Putamen (tissue), 1 donor: ENCODE data around the gene SELENOO.
"Not testable (repeated sequence)": the region's sequence is repeated elsewhere in the genome, so short reads cannot be mapped to it uniquely, and the experiment has no call there.

Experiments
- DNase-seq: peaks from one replicate; pipeline ENCODE4 v3.0.0-alpha.2; 2016; ENCODE audit warnings: low spot score

SELENOO gene, protein sequence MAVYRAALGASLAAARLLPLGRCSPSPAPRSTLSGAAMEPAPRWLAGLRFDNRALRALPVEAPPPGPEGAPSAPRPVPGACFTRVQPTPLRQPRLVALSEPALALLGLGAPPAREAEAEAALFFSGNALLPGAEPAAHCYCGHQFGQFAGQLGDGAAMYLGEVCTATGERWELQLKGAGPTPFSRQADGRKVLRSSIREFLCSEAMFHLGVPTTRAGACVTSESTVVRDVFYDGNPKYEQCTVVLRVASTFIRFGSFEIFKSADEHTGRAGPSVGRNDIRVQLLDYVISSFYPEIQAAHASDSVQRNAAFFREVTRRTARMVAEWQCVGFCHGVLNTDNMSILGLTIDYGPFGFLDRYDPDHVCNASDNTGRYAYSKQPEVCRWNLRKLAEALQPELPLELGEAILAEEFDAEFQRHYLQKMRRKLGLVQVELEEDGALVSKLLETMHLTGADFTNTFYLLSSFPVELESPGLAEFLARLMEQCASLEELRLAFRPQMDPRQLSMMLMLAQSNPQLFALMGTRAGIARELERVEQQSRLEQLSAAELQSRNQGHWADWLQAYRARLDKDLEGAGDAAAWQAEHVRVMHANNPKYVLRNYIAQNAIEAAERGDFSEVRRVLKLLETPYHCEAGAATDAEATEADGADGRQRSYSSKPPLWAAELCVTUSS

DNA sequence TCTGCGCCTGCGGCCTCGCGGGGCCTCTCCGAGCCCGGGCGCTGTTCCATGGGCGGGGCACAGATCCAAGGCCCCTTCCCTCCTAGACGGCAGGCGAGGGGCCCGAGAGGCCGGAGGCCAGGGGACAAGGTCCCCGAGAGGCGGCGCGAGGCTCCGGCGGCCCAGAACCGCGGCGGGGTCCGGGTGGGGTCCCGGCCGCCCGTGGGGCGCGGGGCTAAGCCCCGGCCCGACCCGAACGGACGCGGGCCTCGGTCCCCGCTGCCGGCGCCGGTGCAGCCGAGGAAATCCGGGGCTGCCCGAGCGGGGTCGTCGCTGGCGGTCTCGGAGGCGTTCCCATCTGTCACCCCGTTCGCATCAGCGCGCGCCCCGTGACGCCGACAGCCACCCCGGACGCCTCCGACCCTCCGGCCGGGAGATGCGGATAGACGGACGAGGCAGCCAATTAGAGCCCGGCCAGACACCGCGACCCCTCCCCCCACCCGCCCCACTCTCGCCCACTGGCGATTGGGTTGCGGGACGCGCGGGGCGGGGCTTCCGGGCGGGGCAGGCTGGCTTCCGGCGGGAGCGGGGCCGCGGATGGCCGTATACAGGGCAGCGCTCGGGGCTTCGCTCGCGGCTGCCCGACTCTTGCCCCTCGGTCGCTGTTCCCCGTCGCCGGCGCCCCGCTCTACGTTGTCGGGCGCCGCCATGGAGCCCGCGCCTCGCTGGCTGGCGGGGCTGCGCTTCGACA lies at the start of gene SELENOO:
TSS of gene SELENOO (plus strand) at position 551 of the 730 bp plus-strand sequence. CDS start at position 577, 26 bp downstream.
- DNase-seq: peak; percentile 91

DNA sequence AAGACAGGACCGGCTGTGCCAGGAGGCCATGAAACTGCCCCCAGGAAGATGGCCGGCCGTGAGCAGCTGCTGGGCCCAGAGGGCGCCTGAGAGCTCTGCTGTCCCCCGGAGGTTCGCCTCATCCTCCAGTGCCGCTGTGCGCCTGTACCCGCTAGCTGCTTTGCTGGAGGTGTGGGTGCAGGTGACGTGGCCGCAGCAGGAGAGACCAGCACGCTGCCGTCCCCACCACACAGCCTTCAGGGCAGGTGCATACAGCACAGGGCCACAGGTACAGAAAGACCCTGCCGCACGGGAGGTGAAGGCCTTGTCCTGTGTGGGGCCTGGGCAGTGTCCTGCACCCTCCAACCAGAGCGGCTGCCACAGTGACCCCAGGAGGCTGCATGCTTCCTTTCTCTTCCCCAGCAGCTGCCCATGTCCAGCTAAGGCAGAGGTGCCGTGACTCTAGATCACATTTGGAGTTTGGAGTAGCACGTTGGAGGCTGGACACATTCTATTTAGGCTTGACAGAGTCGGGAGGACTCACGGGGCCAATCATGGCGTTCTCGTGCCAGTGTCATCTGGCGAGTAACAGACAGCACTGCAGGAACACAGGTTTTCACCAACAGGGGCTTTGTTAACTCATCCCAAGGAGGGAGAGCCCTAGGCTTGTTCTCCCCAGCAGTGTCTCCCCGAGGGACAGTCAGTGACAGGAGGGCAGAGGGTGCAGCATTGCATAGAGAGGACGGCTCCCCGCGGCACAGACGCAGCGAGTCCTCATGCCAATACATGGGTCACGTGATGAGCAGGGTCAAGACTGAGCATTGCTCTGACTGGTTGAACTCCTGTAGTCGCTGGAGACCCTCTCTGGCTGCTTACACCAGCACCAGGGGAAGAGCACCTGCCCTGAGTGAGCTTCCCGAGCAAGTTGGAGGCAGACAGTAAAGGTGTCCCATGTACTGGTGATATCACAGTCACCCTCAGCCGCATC lies 49.0 kb upstream of the SELENOO start:
- no peak for DNase-seq

DNA sequence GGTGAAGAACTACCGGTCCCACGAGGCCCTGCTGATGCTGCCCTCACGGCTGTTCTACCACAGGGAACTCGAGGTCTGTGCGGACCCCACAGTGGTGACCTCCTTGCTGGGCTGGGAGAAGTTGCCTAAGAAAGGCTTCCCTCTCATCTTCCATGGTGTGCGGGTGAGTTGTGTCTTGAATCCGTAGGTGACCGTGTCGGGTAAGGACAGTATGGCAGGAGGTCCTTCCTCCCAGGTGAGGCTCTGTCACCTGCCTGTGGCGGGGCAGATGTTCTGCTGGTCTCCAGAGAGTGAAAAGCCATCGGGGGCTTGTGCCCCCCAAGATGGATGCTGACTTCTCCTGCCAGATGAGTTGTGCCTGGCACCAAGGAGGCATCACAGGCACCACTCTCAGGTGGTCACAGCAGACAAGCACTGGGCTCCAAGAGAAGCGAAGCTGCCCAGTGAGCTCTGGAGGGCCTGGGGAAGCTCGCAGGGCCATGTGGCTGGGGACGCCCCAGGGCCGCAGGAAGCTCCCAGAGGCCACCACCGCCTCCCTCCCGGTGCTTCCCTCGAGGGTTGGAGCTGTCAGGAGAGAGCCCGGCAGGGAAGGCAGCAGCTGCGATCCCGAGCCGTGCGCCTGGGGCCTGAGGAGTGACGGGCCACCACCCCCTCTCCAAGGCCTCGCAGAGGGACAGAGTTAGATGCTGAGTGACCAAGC lies 47.6 kb upstream of the SELENOO start:
- no peak for DNase-seq

DNA sequence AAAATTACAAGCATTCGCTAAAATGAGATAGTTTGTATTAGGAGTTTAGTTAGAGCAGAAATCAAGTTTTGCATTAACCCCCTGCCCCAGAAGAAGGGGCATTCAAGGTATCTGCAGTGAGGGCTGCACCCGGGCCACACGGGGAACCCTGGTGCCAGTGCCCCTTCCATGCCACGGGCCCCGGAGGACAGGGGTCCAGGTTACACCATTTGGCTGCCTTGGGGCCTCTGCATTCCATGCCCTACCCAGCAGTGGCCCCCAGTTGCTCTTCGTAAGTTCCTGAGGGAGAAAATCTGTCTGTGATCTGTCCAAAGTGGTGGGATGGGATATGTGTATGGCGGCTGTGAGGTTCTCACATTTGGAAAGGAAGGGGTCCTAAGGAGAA lies 47.1 kb upstream of the SELENOO start:
- no peak for DNase-seq

DNA sequence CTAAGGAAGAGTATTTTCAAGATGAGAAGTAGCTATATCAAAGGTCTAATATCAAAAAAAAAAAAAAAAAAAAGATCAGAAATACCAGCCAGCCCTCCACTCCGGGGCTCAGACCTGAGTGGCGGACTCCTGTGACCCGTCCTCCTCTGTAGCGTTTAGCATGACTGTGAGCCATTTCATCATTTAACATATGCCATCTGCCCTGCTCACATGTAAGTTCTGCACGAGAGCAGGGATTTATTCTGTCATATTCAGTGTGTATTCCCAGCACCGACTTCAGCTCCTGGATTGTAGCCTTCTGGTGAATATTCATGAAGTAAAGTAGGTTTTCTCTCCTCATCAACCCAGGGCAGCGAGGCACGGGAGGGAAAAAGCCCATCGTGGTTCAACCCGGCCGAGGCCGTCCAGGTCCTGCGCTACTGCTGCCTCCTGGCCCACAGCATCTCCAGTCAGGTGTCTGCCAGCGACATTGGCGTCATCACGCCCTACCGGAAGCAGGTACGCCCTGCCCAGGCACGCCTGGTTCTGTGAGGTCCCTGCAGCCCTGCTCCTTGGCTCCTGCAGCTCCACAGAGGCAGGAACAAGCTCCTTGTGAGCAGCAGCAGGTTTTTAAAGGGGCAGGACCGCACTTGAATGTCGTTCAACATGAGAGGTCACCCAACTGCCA lies 43.0 kb upstream of the SELENOO start:
- DNase-seq: no peak

DNA sequence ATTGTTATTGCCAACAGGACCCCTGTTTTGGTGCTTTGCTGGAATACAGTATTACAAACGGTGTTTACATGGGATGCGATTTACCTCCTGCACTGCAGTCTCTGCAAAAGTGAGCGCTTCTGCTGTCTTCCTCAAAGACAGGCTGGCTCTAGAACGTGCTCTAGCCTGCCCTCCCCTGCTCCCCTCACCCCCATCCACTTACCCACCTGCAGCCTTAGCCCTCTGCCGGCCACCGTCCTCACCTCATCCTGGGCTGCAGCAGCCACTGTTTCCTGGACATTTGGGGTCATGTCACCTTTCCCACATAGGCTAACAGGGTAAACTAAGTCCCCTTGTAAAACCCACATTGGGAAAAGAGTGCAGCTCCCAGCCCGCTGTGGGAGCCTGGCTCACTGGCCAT lies 39.9 kb upstream of the SELENOO start:
- DNase-seq: no peak

DNA sequence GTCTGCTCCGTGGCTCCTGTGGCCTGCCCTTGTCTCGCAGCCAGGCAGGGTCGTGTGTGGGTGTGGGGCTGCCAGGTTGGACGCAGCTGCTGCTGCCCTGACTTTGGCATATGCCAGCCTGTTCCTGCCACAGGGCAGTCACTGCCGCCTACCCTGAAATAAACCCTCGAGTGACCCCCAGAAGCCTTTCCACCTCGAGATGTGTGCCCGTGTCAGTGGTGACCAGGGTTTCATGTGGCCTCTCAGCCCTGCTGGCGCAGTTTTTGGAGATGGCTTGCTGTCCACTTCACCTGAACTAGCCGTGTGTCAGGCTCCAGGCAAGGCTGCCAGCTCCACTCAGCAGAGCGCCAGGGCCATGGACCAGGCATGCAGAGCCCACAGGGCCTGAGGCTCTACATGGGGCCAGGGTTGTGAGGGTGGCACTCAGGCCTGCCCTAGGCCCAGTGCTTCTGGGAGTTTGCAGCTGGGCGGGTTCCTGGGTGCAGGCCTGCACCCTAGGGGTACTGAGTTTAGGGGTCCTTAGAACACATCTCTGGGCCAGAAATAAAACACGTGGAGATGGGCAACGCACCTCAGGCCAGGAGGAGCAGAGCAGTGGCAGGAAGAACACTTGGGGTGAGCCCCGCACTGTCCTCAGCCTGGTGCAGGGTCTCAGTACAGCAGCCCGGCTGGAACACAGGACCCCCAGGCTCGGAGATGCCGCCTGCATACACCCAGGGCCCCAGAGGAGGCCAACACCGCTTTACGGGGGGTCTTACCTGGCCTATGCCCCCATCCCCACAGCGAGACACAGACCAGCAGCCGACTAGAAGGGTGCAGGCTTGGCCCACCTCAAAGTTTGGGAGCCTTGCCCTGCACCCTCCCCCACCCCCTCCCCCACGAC lies 39.1 kb upstream of the SELENOO start:
- DNase-seq: no peak

DNA sequence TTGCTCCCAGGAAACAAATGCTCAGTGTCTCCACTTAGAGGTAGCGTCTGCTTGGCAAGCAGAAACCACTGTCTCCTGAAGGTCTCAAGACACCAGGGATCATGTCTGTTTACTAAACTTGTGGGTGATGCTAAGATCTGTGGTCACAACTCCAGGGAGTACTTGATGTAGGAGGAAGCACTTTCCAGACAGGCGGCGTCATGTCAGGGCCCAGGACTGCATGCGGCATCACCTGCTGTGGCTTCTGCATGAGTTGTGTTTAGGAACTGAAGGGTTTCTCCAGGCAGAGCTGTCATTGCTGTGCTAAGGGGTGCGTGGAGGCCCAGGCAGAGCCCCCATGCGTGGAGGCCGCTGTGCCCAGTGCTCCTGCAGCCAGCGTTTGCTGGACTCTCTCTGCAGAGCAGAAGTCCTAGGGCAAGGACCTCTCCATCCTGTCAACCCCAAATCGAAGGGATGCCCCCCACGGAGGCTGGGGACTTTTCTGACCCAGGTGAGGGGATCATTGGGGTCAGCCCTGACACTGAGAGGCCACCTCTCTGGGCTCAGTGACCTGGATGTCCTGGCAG lies 38.3 kb upstream of the SELENOO start:
- DNase-seq: no peak

DNA sequence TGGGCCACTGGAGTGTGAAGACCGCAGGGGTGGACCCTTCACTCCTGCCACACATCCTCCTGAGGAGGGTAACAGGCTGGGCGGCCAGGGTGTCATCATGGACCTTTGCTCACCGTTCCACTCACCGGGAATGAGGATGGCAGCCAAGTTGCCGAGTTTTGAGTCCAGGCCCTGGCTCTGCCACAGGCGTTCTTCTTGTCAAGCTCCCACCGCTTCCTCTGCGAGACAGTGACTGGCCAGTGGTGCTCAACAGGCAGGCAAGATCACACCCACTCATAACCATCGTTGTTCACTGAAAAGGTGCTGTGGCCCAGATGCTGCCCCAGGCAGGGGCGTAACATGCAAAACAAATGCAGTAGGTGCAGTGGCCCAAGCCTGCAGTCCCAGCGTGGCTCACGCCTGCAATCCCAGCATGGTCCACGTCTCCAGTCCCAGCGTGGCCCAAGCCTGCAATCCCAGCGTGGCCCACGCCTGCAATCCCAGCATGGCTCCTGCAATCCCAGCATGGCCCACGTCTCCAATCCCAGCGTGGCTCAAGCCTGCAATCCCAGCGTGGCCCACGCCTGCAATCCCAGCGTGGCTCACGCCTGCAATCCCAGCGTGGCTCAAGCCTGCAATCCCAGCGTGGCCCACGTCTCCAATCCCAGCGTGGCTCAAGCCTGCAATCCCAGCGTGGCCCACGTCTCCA lies 35.2 kb upstream of the SELENOO start:
- no peak for DNase-seq

DNA sequence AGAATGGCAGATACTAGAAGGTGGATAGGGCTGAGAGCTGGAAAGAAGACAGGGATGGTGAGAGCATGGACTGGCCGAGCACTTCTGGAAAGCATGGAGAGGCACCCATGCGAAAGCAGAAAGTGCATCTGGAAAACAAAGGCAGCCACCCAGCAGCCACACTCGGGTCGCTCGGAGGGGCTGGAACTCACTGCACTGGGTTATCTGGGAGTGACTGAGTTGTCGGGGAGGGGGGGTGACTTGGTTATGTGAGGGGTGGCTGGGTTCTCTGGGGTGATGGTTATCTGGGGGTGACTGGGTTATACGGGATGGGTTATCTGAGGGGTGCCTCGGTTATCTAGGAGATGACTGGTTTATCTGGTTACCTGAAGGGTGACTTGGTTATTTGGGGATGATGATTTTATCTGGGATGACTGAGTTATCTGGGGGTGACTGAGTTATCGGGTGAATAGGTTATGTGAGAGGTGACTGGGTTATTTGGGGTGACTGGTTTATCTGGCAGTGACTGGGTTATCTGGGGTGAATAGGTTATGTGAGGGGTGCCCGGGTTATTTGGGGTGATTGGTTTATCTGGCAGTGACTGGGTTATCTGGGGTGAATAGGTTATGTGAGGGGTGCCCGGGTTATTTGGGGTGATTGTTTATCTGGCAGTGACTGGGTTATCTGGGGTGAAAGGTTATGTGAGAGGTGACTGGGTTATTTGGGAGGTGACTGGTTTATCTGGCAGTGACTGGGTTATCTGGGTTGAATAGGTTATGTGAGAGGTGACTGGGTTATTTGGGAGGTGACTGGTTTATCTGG lies 32.9 kb upstream of the SELENOO start:
- DNase-seq: no peak

DNA sequence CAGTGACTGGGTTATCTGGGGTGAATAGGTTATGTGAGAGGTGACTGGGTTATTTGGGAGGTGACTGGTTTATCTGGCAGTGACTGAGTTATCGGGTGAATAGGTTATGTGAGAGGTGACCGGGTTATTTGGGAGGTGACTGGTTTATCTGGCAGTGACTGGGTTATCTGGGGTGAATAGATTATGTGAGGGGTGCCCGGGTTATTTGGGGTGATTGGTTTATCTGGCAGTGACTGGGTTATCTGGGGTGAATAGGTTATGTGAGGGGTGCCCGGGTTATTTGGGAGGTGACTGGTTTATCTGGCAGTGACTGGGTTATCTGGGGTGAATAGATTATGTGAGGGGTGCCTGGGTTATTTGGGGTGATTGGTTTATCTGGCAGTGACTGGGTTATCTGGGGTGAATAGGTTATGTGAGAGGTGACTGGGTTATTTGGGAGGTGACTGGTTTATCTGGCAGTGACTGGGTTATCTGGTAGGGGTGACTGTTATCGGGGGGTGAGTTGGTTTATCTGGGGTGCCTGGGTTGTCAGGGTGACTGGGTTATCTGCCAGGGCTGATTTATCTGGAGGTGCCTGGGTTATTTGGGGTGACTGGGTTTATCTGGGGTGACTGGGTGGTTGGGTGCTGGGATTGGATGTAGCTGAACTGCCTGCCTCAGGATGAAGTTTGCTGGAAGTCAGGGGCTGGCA lies 32.2 kb upstream of the SELENOO start:
- DNase-seq: not testable (repeated sequence)

DNA sequence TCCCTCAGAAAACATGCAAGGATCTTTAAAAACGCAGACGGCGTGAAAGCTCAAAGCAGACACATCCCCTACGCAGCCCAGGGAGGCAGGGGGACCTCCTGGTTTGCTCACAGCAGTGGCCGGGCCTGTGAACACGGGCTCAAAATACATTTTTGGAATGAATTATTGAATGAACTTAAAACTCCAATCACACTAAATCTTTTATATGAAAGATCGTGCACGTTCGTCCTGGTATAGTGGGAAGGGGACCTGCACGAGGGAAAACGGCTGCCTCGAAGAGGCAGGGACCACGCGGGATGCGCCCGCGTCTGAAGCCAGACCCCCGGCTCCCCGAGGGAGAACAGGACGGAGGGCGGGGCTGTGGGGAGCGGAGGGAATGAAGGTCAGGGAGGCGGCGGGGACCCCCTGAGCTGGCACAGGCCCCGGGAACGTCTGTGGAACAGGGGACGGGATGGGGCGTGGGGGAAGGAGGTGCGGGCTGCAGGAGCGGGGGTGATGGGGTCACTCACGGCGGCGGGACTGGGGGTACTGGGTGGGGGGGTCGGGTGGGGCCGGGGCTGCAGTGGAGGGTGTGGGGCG lies 31.5 kb upstream of the SELENOO start:
- no peak for DNase-seq

DNA sequence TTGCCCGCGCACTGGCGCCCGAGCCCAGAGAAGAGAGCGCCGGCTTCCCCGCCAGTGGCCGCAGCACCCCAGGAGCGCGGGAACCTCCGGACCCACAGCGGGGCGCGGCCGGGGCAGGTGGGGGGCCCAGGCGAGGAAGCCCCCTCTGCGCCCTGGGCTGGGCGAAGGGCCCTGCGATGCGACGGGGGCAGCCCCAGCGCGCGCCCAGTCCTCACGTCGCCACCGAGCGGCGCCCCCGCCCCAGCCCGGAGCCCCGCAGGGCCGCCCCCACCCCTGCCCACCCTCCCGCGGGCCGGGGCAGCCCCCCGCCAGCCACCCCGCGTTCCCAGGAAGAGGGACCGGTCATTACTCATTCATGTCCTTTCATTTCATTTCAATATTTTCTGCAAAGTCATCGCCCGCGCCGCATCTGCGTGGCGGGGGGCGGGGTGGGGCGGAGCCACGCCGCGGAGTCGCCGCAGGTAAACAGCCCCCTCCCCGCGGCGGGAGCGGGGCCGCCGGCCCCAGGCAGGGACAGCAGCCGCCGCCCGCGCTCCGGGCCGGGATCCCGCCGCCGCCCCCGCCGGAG lies 31.0 kb upstream of the SELENOO start:
- DNase-seq: no peak

DNA sequence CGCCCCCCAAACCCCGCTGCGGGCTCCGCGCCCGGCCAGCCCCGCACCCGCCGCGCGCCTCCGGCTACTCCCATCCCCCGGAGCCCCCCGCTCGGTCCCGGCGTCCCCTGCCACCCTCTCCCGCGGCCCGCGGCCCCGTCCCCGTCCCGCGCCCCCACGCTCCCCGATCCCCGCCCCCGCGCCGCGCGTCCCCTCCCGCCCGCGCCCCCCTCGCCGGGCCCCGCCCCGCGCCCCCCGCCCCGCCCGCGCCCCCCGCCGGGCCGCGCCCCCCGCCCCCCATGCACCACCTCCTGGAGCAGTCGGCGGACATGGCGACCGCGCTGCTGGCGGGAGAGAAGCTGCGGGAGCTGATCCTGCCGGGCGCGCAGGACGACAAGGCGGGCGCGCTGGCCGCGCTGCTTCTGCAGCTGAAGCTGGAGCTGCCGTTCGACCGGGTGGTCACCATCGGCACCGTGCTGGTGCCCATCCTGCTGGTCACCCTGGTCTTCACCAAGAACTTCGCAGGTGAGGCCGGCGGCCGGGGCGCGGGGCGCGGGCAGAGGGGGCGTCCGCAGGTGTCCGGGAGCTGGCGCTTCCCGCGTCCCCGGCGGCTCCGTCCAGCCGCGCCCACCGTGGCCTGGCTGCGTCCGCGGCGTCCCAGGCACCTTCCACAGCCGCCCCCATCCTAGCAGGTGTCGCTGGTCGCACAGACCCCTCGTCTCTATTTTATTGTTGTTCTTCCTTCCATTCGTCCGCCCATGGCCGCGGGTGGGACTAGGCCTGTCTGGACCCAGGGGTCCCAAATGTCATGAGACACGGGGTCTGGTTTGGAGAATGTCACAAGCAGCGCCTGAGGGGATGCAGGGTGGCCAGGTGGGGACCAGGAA lies 30.1 kb upstream of the SELENOO start, which contains the start of gene PANX2:
TSS of gene PANX2 (plus strand) at position 279 of the 866 bp plus-strand sequence. CDS start at position 279, 0 bp downstream.
- DNase-seq: no peak

DNA sequence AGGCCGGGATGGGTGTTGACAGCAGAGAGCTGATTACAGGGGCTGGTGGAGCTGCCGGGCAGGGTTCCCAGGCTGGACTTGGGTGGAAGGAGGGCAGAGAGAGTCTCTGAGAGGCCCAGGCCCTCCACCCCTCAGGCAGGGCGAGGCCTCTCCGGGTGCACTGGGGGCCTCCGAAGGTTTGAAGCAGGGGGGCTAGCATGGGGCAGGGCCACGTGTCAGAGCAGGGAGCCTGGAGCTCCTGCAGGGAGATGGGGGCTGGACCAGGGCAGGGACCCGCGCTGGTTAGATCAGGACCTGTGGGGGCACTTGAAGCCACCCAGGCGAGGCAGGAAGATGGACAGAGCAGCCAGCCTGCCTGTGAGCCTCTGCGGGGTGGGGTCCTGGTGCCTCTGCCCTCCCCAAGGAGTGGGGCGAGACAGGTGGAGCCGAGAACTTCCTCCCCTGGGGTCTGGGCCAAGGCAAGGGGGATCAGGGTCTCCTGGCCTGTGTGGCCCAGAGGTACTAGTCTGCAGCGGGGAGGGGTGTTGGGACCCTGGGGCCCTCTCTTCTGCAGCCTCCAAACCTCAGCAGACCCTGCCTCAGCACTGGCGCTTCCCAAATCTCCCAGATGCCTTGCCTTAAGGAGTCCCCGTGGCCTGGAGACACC lies 29.4 kb upstream of the SELENOO start:
- no peak for DNase-seq
